Measurements from ENCODE around the gene ATXN7. TPM values are rescaled to one million over a fixed set of nuclear protein-coding genes. Genes with fewer than 3 reads are reported as not detected.

The ATXN7 gene
- total and polyA plus RNA-seq, 7 donors, result 2.4 to 27.2 (median 16.2) TPM

Other genes starting within 250 kb of the ATXN7 start
- not detected for gene SNTN, start 211.2 kb upstream of the ATXN7 start, total RNA-seq
- gene SNTN, start 211.2 kb upstream of the ATXN7 start, polyA plus RNA-seq, result not detected
- gene C3orf49, start 44.6 kb upstream of the ATXN7 start, total RNA-seq, result not detected
- under 1 TPM in 1 of 3 donors, not detected in 2; 0.08 TPM for gene C3orf49, start 44.6 kb upstream of the ATXN7 start, polyA plus RNA-seq
- 10 to 100 TPM; 61.0 to 90.8 (median 75.1) TPM for gene THOC7, start 62 bp upstream of the ATXN7 start, total RNA-seq
- gene THOC7, start 62 bp upstream of the ATXN7 start, polyA plus RNA-seq, result 100 to 1,000 TPM in 1 of 3 donors, 10 to 100 TPM in 2; 63.0 to 102 (median 90.1) TPM
- gene SCAANT1, start 48.5 kb downstream of the ATXN7 start, total RNA-seq, result not detected
- gene SCAANT1, start 48.5 kb downstream of the ATXN7 start, polyA plus RNA-seq, result not detected
- gene PSMD6, start 159.6 kb downstream of the ATXN7 start, total RNA-seq, result 100 to 1,000 TPM in 3 of 4 donors, 10 to 100 TPM in 1; 81.8 to 180 (median 128) TPM
- 100 to 1,000 TPM; 145 to 333 (median 186) TPM for gene PSMD6, start 159.6 kb downstream of the ATXN7 start, polyA plus RNA-seq

Measured in psoas muscle (tissue), 7 donors.